ENCODE data around the gene KRT3. TPM values are rescaled to one million over a fixed set of nuclear protein-coding genes. Genes with fewer than 3 reads are reported as not detected.

KRT3 gene
- total RNA-seq, 2 experiments from 2014 or later: not detected

- no peaks in the 10 kb centered on the region for H3K36me3 Mint-ChIP-seq (ENCODE audit: low read depth)
- no peaks in the 10 kb centered on the region for H3K9me3 Mint-ChIP-seq
- H3K27me3 Mint-ChIP-seq: no peaks in the 10 kb centered on the region
- H3K27ac Mint-ChIP-seq: no peak overlapping the region
- H3K4me1 Mint-ChIP-seq: no peaks in the 10 kb centered on the region
- ChIA-PET POLR2A (no interaction called here), CTCF (no interaction called here)
- no peak for DNase-seq
- H3K4me3 Mint-ChIP-seq: no peak overlapping the region
These were observed 18.8 kb upstream of the KRT3 start for GRCh38 chr12:52814710-52815155.

GRCh38 chr12:52813885-52814709, 18.2 kb upstream of the KRT3 start, which contains the start of gene KRT4:
TSS of gene KRT4 (minus strand) at chr12:52814116. CDS start at chr12:52814058, 58 bp downstream.
- Mint-ChIP-seq H3K27ac (no peak within 1 kb of the TSS), H3K36me3 (ENCODE audit: low read depth) (no peaks in the 10 kb centered on the region), H3K27me3 (no peaks in the 10 kb centered on the region), H3K9me3 (no peaks in the 10 kb centered on the region), H3K4me3 (no peak within 1 kb of the TSS), H3K4me1 (no peaks in the 10 kb centered on the region)
- no peak for DNase-seq
- CTCF ChIA-PET: no interaction called here
- POLR2A ChIA-PET: no interaction called here

- H3K9me3 Mint-ChIP-seq: no peaks in the 10 kb centered on the region
- no peak overlapping the region for H3K4me3 Mint-ChIP-seq
- CTCF ChIA-PET: no interaction called here
- POLR2A ChIA-PET: no interaction called here
- no peaks in the 10 kb centered on the region for H3K36me3 Mint-ChIP-seq (ENCODE audit: low read depth)
- no peak for DNase-seq
- no peak overlapping the region for H3K27ac Mint-ChIP-seq
- H3K4me1 Mint-ChIP-seq: no peaks in the 10 kb centered on the region
- no peaks in the 10 kb centered on the region for H3K27me3 Mint-ChIP-seq
These were observed 17.4 kb upstream of the KRT3 start for GRCh38 chr12:52813203-52813819.

- H3K4me3 Mint-ChIP-seq: no peak overlapping the region
- H3K27ac Mint-ChIP-seq: no peak overlapping the region
- ChIA-PET CTCF (no interaction called here), POLR2A (no interaction called here)
- no peaks in the 10 kb centered on the region for H3K9me3 Mint-ChIP-seq
- H3K27me3 Mint-ChIP-seq: no peaks in the 10 kb centered on the region
- no peaks in the 10 kb centered on the region for H3K36me3 Mint-ChIP-seq (ENCODE audit: low read depth)
- DNase-seq: no peak
- H3K4me1 Mint-ChIP-seq: no peaks in the 10 kb centered on the region
These were observed 16.8 kb upstream of the KRT3 start for GRCh38 chr12:52812749-52813148.

- no peaks in the 10 kb centered on the region for H3K9me3 Mint-ChIP-seq
- ChIA-PET POLR2A (no interaction called here), CTCF (no interaction called here)
- no peak overlapping the region for H3K27ac Mint-ChIP-seq
- no peaks in the 10 kb centered on the region for H3K27me3 Mint-ChIP-seq
- H3K4me1 Mint-ChIP-seq: no peaks in the 10 kb centered on the region
- H3K4me3 Mint-ChIP-seq: no peak overlapping the region
- H3K36me3 Mint-ChIP-seq (ENCODE audit: low read depth): no peaks in the 10 kb centered on the region
- no peak for DNase-seq
These were observed 16.1 kb upstream of the KRT3 start for GRCh38 chr12:52812073-52812400.

GRCh38 chr12:52811191-52812072, 15.5 kb upstream of the KRT3 start:
- DNase-seq: no peak
- Mint-ChIP-seq H3K27ac (no peak overlapping the region), H3K36me3 (ENCODE audit: low read depth) (no peaks in the 10 kb centered on the region), H3K9me3 (no peaks in the 10 kb centered on the region), H3K4me3 (no peak overlapping the region), H3K4me1 (no peaks in the 10 kb centered on the region), H3K27me3 (no peaks in the 10 kb centered on the region)
- POLR2A ChIA-PET: no interaction called here
- CTCF ChIA-PET: no interaction called here

- POLR2A ChIA-PET: no interaction called here
- H3K27me3 Mint-ChIP-seq: no peaks in the 10 kb centered on the region
These were observed 14.6 kb upstream of the KRT3 start for GRCh38 chr12:52810554-52810953.

GRCh38 chr12:52809166-52809565, 13.2 kb upstream of the KRT3 start:
- DNase-seq: no peak
- H3K27ac Mint-ChIP-seq: no peak overlapping the region
- no peak overlapping the region for H3K4me3 Mint-ChIP-seq
- no peaks in the 10 kb centered on the region for H3K27me3 Mint-ChIP-seq
- ChIA-PET CTCF (no interaction called here), POLR2A (no interaction called here)
- H3K9me3 Mint-ChIP-seq: no peaks in the 10 kb centered on the region
- no peaks in the 10 kb centered on the region for H3K4me1 Mint-ChIP-seq
- no peaks in the 10 kb centered on the region for H3K36me3 Mint-ChIP-seq (ENCODE audit: low read depth)

More at GRCh38 chr12:52810554-52810953, 14.6 kb upstream of the KRT3 start:
- H3K36me3 Mint-ChIP-seq (ENCODE audit: low read depth): no peaks in the 10 kb centered on the region
- CTCF ChIA-PET: no interaction called here
- DNase-seq: no peak
- no peaks in the 10 kb centered on the region for H3K4me1 Mint-ChIP-seq
- H3K4me3 Mint-ChIP-seq: no peak overlapping the region
- H3K27ac Mint-ChIP-seq: no peak overlapping the region
- H3K9me3 Mint-ChIP-seq: no peaks in the 10 kb centered on the region

- Mint-ChIP-seq H3K4me1 (no peaks in the 10 kb centered on the region), H3K27ac (no peak overlapping the region), H3K9me3 (no peaks in the 10 kb centered on the region), H3K36me3 (ENCODE audit: low read depth) (no peaks in the 10 kb centered on the region), H3K4me3 (no peak overlapping the region), H3K27me3 (no peaks in the 10 kb centered on the region)
- ChIA-PET POLR2A (no interaction called here), CTCF (no interaction called here)
- no peak for DNase-seq
These were observed 12.8 kb upstream of the KRT3 start for GRCh38 chr12:52808573-52809160.

GRCh38 chr12:52807544-52808470, 11.9 kb upstream of the KRT3 start:
- no peak overlapping the region for H3K4me3 Mint-ChIP-seq
- DNase-seq: no peak
- no peak overlapping the region for H3K27ac Mint-ChIP-seq
- ChIA-PET POLR2A (interaction anchor here (1.1 kb wide), 1 partner anchor 10 kb away, joined by 3 read pairs; no protein-coding TSS in a partner anchor), CTCF (no interaction called here)
- no peaks in the 10 kb centered on the region for H3K9me3 Mint-ChIP-seq
- peaks cover 2% of the 10 kb centered on the region for H3K27me3 Mint-ChIP-seq
- no peaks in the 10 kb centered on the region for H3K4me1 Mint-ChIP-seq
- no peaks in the 10 kb centered on the region for H3K36me3 Mint-ChIP-seq (ENCODE audit: low read depth)

- POLR2A ChIA-PET: interaction anchor here (1.1 kb wide), 1 partner anchor 9 kb away, joined by 3 read pairs; no protein-coding TSS in a partner anchor
- Mint-ChIP-seq H3K27ac (no peak overlapping the region), H3K9me3 (no peaks in the 10 kb centered on the region), H3K4me1 (no peaks in the 10 kb centered on the region), H3K27me3 (peaks cover 2% of the 10 kb centered on the region), H3K36me3 (ENCODE audit: low read depth) (no peaks in the 10 kb centered on the region), H3K4me3 (no peak overlapping the region)
- CTCF ChIA-PET: no interaction called here
- no peak for DNase-seq
These were observed 11.1 kb upstream of the KRT3 start for GRCh38 chr12:52806821-52807543.

Measured in activated CD4-positive, alpha-beta memory T cell treated with anti-CD3 and anti-CD28 coated beads, Interleukin-2, amount 10 ng/mL, durations not matched to agents 7 days and 5 days (primary cell).